IPS-18c (cell line): ENCODE data around the gene GALNT7.

Experiments
- H3K4me3 ChIP-seq: 2 replicates; pipeline ENCODE4 v1.7.0; 2013; ENCODE audit warnings: low read depth, mild to moderate bottlenecking, low read length, moderate library complexity; ENCODE audit not compliant: insufficient read depth
- H3K9me3 ChIP-seq: one replicate; pipeline ENCODE4 v1.6.1; 2013; ENCODE audit warnings: mild to moderate bottlenecking, low read length, moderate library complexity; ENCODE audit not compliant: control insufficient read depth, insufficient read depth

The GALNT7 gene

DNA sequence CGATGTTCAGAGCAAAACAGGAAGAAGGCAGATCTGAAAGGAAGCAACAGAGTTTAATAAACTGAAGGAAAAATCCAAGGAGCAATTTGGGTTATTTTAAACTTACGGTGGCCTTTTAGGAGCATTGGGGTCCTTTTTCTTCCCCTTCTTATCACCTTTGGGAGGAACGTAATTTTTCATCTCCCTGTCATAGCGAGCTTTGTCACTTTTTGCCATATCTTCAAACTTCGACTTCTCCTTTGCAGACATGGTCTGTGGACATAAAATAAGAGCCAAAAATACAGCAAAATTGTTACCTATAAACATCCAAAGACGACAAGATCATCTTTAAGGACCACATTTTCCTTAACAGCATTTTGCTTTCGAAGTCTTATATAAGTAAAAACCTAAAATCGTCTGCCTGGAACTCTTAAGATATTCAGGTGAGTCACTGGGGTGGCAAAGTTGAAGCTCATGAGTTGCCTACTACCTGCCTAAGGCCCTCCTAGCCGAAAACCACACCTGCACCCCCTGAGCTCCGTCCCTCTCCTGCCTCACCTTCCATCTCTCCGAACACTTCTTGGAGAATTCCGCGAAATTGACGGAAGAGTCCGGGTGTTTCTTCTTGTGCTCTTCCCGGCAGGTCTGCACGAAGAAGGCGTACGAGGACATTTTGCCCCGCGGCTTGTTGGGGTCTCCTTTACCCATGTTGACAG is 164.5 kb downstream of the GALNT7 start:
- Histone ChIP-seq H3K9me3 (no peaks in the 10 kb centered on the region), H3K4me3 (peak overlapping the region; percentile 90)

DNA sequence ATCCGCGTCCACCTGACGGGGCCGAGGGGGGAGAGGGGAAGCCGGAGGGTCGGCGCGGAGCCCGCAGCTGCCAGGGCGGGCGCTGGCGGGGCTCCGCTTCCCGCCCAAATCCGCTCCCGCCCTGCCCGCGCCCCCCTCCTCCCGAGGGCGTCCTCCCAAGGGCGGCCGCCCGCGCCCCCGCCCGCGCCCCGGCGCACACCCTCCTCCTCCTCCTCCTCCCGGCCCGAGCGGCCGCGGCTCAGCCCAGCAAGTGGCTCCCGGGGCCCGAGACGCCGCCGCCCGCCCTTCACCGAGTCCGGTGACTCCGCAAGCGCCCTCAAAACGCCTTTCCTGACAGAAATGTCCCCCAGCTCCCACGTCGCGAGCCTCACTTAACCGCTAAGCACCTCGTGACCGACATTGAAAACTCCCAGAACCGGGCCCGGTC is 165.1 kb downstream of the GALNT7 start:
- H3K4me3 ChIP-seq: peak overlapping the region; percentile 90
- H3K9me3 ChIP-seq: no peaks in the 10 kb centered on the region

DNA sequence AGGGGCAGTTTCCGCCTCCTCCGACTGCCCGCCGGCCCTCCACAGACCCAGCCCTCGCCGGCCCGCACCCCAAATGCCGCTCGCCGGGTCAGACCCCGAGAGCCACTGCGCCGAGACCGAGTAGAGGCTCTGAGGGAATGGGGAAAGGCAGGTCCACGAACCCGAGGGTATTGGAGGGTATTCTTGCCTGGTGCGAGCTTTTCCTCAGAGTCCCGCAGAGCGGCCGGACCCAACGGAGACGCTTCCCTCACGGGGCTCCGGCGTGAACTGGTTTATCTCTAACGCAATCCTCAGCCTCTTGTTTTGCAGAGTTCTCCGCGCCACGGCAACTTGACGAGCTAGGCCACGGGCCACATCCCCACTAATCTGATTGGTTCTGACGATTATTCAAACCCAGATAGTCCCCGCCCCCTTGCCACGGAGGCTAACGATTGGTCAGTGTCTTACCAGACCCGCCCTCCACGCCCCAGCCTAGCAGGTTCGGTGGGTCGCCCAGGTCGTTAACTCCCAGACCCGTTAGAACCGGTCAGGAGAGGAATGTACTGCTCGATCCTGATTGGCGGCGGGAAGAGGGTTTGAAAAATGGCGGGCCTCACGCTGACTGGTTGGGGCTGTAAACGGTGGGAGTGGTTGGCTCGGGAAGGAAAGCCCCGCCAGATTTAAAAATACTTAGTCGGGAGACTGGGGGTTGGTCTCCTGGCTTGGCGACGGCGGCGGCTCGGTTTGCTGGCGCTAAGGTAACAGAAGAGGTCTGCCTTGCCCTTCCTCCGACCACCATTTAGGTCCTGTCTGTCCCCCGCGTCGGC is 165.7 kb downstream of the GALNT7 start, which contains the start of gene HMGB2:
Gene HMGB2 (minus strand): TSS at position 274 of the 806 bp plus-strand sequence. CDS start 709 bp downstream, outside the sequence.
- Histone ChIP-seq H3K9me3 (no peaks in the 10 kb centered on the region), H3K4me3 (peak within 1 kb of the TSS; percentile 90)

DNA sequence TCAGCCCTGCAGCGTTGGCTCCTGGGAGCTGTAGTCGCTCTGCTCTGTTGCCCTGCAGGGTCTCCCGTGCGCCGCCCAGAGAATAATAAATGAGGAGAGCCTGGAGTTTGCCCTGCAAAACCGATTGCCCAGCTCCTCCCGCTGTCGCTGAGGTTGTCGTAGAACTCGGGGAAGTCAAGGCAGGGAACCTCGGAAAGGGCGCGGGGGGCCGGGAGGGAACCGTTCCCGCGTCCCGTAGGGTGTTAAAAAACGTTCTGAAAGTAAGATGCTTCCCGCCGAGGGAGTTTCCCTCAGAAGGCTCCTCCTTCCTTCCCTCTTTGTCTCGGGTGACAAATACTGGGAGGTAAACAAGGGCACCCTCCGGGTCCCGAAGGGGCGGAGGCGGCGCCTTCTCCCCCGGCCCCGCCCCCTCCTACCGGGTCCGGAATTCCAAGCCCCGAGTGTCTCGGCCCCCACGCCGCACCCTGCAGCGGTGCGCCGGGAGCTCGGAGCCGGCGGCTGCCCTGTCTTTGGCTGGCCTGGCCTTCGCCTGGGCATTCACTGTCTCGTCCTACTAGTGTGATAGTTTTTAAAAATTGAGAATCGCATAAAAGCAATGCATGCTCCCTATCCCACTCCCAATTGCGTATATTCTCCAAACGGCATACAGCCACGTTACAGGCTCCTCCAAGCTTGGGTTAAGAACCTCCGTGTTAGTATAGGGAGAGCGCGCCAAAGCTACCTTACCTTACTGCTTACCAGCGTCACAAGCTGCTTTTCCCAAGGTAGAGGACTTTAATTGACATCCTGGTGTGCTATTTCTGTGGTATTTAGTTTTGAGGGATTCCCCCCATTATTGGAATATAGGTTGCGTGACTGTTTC is 166.5 kb downstream of the GALNT7 start:
- H3K9me3 ChIP-seq: no peaks in the 10 kb centered on the region
- peak overlapping the region; percentile 67 for H3K4me3 ChIP-seq

DNA sequence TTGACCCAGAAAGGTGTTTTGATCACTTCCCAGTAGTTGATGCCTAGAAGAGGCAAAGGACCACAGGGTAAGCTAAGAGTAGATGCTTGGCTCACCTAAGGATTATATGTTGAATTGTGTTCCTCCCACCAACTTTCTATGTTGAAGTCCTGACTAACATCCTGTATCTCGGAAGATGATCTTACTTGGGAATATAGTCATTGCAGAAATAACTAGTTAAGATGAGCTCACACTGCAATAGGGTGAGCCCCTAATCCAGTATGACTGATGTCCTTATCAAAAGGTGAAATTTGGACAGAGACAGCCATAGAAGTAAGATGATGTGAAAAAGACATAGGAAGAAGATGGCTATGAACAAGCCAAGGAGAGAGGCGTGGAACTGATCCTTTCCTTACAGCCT is 168.9 kb downstream of the GALNT7 start:
- H3K9me3 ChIP-seq: no peaks in the 10 kb centered on the region
- no peak overlapping the region for H3K4me3 ChIP-seq

DNA sequence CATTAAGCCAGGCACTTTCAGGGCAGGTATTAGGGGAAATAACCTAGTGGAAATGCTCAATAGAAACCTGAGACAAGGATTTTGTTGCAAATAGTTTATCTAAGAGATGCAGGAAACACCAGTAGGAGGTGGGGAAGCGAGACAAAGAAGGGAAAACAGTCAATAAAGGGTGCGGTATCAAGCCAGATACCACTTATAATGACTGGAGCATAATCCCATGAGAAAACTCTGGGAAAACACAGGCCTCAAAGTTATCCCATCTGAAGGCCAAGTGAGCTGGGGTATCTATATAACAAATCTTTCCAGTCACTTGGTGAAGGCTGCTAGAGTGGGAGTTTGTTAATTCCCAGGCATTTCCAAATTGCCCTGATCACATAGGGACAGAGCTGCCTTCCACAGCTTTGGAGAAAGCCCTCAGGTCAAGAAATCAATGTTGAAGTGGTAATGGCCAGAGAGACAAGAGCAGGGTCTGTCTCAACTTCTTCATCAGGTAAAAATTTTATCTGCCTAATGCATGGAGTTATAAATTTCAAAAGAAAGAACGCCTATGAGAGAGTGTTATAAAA is 175.3 kb downstream of the GALNT7 start:
- Histone ChIP-seq H3K9me3 (peaks cover 2% of the 10 kb centered on the region), H3K4me3 (no peak overlapping the region)

DNA sequence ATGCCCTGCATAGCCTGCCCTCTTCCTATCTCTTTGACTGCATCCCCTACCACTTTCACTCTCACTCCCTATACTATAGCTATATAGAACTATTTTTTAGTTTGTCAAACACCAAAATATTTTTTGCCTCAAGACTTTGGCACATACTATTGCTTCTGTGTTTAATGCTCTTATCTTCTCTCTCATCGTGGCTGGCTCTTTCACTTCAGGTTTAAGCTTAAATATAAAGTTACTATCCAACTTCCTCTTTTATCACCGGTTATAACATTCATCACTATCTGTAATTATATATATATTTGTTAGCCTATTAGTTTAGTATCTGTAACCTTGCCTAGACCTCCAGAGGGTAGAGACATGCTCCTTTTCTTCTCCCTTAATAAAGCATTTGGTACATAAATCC is 177.0 kb downstream of the GALNT7 start:
- H3K9me3 ChIP-seq: peaks cover 2% of the 10 kb centered on the region
- no peak overlapping the region for H3K4me3 ChIP-seq

DNA sequence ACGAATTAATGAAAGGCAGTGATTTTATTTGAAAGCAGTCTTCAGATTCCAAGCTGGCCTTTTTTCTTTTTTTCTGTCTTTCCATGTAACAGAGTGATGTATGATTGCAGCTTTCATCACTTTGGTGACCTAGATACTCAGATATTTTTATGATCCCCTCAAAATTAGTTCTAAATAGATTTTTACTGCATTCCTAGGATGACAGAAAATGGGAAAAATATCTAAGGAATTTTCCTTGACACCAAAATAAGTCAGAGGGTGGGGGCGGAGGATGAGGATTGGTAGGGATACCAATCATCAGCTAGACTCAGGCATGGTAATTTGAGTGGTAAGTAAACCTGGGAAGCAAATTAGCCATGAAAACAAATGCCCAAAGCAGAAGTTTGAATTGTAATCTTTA is 177.5 kb downstream of the GALNT7 start:
- Histone ChIP-seq H3K4me3 (no peak overlapping the region), H3K9me3 (peaks cover 2% of the 10 kb centered on the region)

DNA sequence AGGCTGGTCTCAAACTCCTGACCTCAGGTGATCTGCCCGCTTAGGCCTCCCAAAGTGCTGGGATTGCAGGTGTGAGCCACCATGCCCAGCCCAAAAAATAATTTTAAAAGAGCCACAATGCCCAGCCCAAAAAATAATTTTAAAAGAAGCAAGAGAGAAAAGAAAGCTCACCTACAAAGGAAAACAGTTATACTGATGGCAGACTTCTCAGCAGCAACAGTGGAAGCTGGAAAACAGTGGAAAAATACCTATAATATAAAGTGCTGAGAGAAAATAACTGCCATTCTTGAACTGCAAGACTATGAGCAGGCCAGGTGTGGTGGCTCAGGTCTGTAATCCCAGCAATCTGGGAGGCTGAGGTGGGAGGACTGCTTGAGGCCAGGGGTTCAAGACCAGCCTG is 178.9 kb downstream of the GALNT7 start:
- H3K9me3 ChIP-seq: peaks cover 2% of the 10 kb centered on the region
- H3K4me3 ChIP-seq: no peak overlapping the region

DNA sequence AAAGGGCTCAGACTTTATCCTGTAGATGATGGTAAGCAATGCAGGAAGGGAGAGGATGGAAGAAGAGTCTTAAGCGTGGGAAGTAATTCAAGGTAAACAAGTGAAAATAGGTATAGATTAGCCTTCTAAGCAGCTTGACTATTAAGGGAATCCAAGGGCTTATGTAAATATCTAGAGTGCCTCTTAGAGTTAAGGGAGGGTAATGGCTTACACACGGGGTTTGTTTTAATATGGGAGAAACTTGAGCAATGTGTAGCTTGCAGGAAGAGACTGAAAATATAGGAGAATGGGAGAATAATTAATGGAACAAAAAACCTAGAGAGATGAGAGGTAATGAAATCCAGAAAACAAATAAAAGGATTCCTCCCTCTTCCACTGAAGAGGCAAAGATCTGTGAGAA is 189.3 kb downstream of the GALNT7 start:
- no peak overlapping the region for H3K4me3 ChIP-seq
- H3K9me3 ChIP-seq: no peaks in the 10 kb centered on the region

DNA sequence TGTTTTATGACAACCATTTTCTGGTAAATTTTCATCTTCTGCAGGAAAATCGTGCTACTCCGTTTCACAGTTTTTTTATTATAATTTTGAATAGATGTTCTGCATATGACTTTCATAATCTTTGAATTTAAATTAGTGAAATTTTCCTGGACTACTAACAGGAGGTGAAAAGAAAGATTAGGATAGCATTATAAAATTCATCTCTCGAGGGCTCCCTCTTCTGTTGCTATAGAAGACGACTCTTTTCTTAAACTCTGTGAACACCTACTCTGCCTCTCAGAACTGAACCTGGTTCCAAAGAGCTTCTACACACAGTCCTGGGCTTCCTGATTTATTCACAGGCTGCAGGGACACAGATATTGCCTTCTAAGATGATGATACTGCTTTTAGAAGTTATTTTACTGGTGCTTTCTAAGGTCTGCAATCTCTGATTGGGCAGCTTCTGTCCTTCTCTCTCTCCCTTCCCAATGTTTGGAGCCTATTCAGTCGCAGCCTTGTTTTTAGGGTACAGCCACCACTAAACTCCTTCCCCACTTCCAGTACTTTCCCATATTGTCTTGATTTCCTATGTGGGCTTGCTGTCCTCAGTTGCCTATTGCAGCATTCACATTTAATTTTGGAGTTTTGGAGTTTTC is 192.1 kb downstream of the GALNT7 start:
- no peaks in the 10 kb centered on the region for H3K9me3 ChIP-seq
- no peak overlapping the region for H3K4me3 ChIP-seq

DNA sequence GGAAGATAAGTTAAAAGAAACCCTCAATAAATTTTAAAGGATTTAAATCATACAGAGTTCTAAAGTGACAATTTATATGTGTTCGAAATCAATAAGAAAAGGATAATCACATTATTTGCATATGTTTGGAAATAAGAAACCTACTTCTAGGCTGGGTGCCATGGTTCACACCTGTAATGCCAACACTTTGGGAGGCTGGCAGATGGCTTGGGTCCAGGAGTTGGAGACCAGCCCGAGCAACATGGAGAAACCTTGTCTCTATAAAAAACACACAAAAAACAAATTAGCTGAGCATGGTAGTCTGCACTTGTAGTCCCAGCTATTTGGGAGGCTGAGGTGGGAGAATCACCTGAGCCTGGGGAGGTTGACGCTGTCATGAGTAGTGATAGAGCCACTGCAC is 194.1 kb downstream of the GALNT7 start:
- Histone ChIP-seq H3K9me3 (no peaks in the 10 kb centered on the region), H3K4me3 (no peak overlapping the region)

DNA sequence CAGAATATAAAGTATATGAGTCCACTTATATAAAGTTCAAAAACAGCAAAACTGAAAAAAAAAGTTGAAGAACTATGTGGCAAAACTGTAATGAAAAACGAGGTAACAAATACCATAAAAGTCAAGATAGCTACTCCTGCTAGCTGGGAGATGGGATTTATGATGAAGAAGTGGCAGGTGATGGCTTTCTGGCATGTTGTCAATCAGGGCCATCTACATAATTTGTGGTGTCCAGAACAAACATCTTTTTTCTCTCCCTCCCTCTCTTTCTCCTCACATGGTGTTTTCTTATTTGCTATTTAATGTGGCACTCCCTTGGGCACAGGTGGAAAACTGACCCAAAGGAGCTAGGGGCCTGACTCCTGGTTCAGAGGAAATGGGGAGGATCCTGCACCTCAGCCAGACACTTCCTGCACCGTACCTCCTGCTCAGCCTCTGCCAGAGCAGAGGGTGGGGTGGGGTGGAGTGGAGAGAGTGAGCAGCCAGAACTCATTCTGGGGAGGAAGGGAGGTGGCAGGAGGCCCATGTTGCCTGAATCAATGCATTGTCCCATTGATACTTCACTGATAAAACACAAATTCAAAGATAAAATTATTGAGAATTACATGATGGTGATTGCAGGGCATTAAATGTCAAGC is 196.9 kb downstream of the GALNT7 start:
- Histone ChIP-seq H3K9me3 (no peaks in the 10 kb centered on the region), H3K4me3 (no peak overlapping the region)

DNA sequence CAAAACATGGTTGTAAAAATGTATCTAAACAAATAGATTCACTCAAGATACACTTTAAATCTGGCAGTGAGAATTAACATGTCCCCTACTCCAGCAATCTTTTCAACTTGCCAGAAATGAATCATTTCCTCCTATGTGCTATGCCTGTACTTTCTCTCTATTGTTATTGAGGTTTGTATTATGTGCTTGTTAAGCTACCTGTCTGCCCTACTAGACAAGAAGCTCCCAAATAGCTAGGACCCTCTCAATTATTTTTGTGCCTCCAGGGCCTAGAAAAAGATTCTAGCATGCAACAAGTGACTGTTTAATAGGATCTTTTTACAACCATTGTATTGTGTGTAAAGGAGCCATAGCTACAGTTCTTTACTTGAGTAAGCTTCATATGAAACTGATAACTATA is 198.7 kb downstream of the GALNT7 start:
- Histone ChIP-seq H3K9me3 (no peaks in the 10 kb centered on the region), H3K4me3 (no peak overlapping the region)

DNA sequence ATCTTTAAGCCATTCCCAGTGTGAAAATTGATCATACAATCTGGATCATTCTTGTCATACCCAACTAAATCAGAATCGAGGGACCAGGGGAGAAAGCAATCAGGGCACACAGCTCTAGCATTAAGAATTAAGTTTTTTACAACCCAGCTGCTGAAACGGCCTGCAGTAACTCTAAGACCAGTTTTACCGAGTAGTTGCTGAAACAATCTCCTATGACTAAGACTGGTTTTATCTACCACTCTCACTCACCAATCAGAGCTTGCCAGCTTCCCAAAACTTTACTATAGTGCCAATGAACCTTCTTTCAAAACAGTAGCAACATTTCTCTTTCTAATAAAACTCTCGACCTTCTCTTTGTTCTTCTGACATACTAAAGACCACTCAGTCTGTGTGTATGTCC is 199.3 kb downstream of the GALNT7 start:
- no peak overlapping the region for H3K4me3 ChIP-seq
- H3K9me3 ChIP-seq: no peaks in the 10 kb centered on the region

DNA sequence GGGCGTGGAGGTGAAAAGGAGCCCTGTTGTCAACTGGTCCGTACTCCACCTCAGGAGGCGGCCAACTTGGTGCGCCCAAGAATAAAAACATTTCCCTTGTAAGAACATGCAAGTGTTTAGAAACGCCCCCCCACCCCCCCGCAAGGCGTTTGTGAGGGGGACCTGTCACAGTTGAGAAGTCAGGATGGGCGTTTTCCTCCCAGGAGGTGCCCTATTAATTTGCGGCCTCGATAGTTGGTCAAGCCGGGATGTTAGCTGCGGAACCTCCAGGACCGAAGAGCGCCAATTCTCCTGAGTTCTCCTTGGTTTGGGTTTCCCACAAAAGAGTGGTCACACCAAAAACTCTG is 201.5 kb downstream of the GALNT7 start:
- H3K4me3 ChIP-seq: peak overlapping the region; percentile 67

More for the DNA sequence above, 201.5 kb downstream of the GALNT7 start:
- H3K9me3 ChIP-seq: no peaks in the 10 kb centered on the region
